Heart right ventricle (tissue), 16 donors: ENCODE results near the gene BTG2. TPM values are rescaled to one million over a fixed set of nuclear protein-coding genes. Genes with fewer than 3 reads are reported as not detected.

Experiments
- ATAC-seq, 8 donors: fragments of 200-7000 bp; cut with Tn5 transposase; one replicate each; pipeline ENCODE4 v1.9.1; 2020; ENCODE audit warnings: mild to moderate bottlenecking in 8 of 8, moderate library complexity in 8 of 8, moderate number of reproducible peaks in 1 of 8
- DNase-seq, 2 donors: peaks; one replicate each; pipeline ENCODE4 v3.0.0-alpha.2; 2020
- H3K27ac ChIP-seq, 10 donors: fragments of 200-600 bp; sonication (generic) in 2 of 10; one replicate each; pipeline versions ENCODE4 v1.5.0 to v1.8.0; 2020 to 2022; ENCODE audit warnings: mild to moderate bottlenecking in 3 of 10
- H3K27me3 ChIP-seq, 7 donors: fragments of 200-600 bp; one replicate each; pipeline ENCODE4 v1.8.0; 2021 to 2022; ENCODE audit warnings: mild to moderate bottlenecking in 2 of 7
- H3K36me3 ChIP-seq, 9 donors: fragments of 200-600 bp; sonication (generic) in 1 of 9; one replicate each; pipeline versions ENCODE4 v1.5.0 to v1.8.0; 2020 to 2022; ENCODE audit warnings: mild to moderate bottlenecking in 2 of 9
- H3K4me1 ChIP-seq, 9 donors: fragments of 200-600 bp; sonication (generic) in 1 of 9; one replicate each; pipeline versions ENCODE4 v1.5.0 to v1.8.0; 2020 to 2022; ENCODE audit warnings: mild to moderate bottlenecking in 4 of 9
- H3K4me3 ChIP-seq, 10 donors: fragments of 200-600 bp; sonication (generic) in 2 of 10; one replicate each; pipeline versions ENCODE4 v1.5.0 to v1.8.0; 2020 to 2022; ENCODE audit warnings: mild to moderate bottlenecking in 7 of 10, moderate library complexity in 2 of 10
- H3K9me3 ChIP-seq, 11 donors: fragments of 200-600 bp in 10 of 11; sonication (generic) in 2 of 11; one replicate each; pipeline versions ENCODE4 v1.5.0 to v1.8.0; 2013 to 2022; ENCODE audit warnings: mild to moderate bottlenecking in 2 of 11, control low read depth in 1 of 11, moderate library complexity in 1 of 11
- CTCF ChIP-seq, 9 donors: fragments of 200-600 bp; sonication (generic) in 2 of 9; IDR thresholded peaks; one replicate each; pipeline versions ENCODE4 v1.5.0 to v1.8.0; 2021 to 2022; ENCODE audit warnings: antibody characterized with exemption in 9 of 9, mild to moderate bottlenecking in 5 of 9, moderate library complexity in 1 of 9
- WGBS, 2 donors: extraction: QIAGEN DNeasy Blood & Tissue Kit; methylation state at CpG; one replicate each; pipeline ENCODE4 v1.1.7; 2013; ENCODE audit warnings: inconsistent platforms in 1 of 2; 5-methylcytosine and 5-hydroxymethylcytosine counted together
- intact Hi-C, 10 donors: fragments of 100-400 bp; cut with DNase I; formaldehyde crosslinking; loops; one replicate each; pipeline versions ENCODE4 v1.11.1 to v1.14.2; 2022
- polyA plus RNA-seq, 2 donors: library from polyadenylated mRNA; stranded (reverse); fragments of 200-250 nt; gene quantifications; one replicate each; pipeline ENCODE4 v1.2.3, GENCODE V29; 2013
- total RNA-seq, 10 donors: library from RNA; stranded (reverse); fragmentation: NEBNext Ultra II Directional in 3 of 10; extraction: Animal tissue kit (Norgen Biotek cat#: 25700) in 3 of 10; gene quantifications; one replicate each; pipeline versions ENCODE4 v1.2.1 to v1.2.4, GENCODE V29; 2021 to 2023
- donor health status: Arrhythmogenic right ventricular cardiomyopathy.
- donor health status: ischemic (EF 13 %, LVEDD 7.1; RV severe dilation, severe dysfunction).
- donor health status: healthy with polysubstance abuse.
- donor health status: DM: no; HTN: yes; CAD: no.
- donor health status: DM: no; HTN: no; CAD: no.
- donor health status: ischemic (EF 25% LVEDD 6.9; RV normal size, moderate dysfunction).
- donor health status: ischemic (EF 25% LVEDD 5.7; RV mildly dilated, moderate dysfunction).
- donor health status: healthy.
- donor health status: DM: yes; HTN: yes; CAD: no.
- donor health status: Ischemic cardiomyopathy.
- donor health status: ischemic (EF 35%, LVEDD 5.7; RV mildly dilated, moderate dysfunction).
- donor health status: nonischemic (EF 11% LVEDD 7.7; RV severe dilation, severe dysfunction).
- donor health status: DM: yes; HTN: yes; CAD: no.
- donor health status: PGD.
- donor health status: ischemic (EF 29% LVEDD 5.4; RV normal size, mild dysfunction).
- donor health status: nonischemic (EF 23%, LVEDD 6.1; RV moderate dilation, normal function).

The BTG2 gene
- total and polyA plus RNA-seq, 12 donors = 26.4 to 349 (median 54.2) TPM

- Histone ChIP-seq H3K4me3 (no peak overlapping the region), H3K9me3 (no peaks in the 10 kb centered on the region), H3K27ac (no peak overlapping the region), H3K36me3 (peaks cover 0 to 24% (median 0%) of the 10 kb centered on the region in 9 donors), H3K27me3 (peaks cover 0 to 25% (median 0%) of the 10 kb centered on the region in 7 donors), H3K4me1 (peaks cover 0 to 36% (median 10%) of the 10 kb centered on the region in 9 donors)
- intact Hi-C loops = loop anchor here in 9 of 10 donors (1.0 to 10.0 kb wide), 7 partner anchors 99 to 362 kb away; no protein-coding TSS in a partner anchor
- WGBS, 2 donors = 43 to 51% methylated on average over 23 of the region's 23 CpGs
- TF ChIP-seq CTCF (IDR thresholded peaks at IDR 0.05) = peak; percentile 50 to 76 (median 70)
- ATAC-seq (peak; percentile 52 to 73 (median 60)), DNase-seq (peak in 1 of 2 donors; percentile 43)
Observed at GRCh38 chr1:203342192-203342940, 37.0 kb downstream of the BTG2 start.

DNA sequence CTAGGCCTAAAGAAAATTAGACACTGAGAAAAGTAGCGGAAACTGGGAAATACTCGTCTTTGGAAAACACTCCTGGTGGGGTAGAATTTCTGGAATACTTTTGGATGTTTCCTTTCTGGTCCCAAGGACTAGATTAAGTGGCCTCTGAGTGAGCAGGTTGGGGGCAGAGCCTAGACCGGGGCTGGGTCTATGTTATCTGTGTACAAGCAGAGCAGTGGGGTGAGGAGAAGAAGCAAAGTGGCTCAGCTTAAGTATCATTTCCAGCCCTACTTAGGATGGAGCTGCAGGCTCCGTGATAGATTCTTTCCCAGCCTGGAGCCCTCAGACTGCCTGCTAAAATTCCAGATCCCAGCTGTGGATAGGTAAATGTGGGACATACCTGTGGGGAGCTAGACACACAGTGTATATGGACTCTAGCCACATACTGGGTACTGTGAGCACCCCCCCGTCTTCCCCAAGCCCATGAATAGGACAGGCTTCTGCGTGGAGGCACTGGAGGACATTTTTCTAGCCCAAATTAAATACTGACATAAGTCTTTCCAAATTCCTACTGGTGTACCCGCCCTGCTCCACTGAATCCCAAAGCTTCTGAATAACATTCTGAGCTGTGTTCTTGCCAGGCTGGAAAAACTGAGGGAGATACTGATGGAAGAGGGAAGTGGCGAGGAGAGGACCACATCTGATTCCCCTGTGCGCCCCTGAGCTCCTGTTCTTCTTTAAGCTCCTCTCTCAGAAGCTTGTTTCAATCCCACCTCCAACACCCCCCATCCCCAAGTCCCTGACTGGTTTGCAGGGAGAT, 38.8 kb downstream of the BTG2 start:
- Histone ChIP-seq H3K27ac (peak overlapping the region in 4 of 10 donors; percentile 20 to 52 (median 31)), H3K27me3 (peaks cover 0 to 25% (median 0%) of the 10 kb centered on the region in 7 donors), H3K4me3 (no peak overlapping the region), H3K36me3 (peaks cover 0 to 35% (median 0%) of the 10 kb centered on the region in 9 donors), H3K4me1 (peaks cover 0 to 32% (median 9%) of the 10 kb centered on the region in 9 donors), H3K9me3 (no peaks in the 10 kb centered on the region)
- TF ChIP-seq CTCF (IDR thresholded peaks at IDR 0.05) = no peak
- no peak for ATAC-seq
- intact Hi-C loops = loop anchor here in 9 of 10 donors (2.0 to 10.0 kb wide), 6 partner anchors 98 to 361 kb away; no protein-coding TSS in a partner anchor
- DNase-seq = no peak
- whole genome bisulfite sequencing, 2 donors = 85 to 86% methylated on average over 9 of the region's 9 CpGs

DNA sequence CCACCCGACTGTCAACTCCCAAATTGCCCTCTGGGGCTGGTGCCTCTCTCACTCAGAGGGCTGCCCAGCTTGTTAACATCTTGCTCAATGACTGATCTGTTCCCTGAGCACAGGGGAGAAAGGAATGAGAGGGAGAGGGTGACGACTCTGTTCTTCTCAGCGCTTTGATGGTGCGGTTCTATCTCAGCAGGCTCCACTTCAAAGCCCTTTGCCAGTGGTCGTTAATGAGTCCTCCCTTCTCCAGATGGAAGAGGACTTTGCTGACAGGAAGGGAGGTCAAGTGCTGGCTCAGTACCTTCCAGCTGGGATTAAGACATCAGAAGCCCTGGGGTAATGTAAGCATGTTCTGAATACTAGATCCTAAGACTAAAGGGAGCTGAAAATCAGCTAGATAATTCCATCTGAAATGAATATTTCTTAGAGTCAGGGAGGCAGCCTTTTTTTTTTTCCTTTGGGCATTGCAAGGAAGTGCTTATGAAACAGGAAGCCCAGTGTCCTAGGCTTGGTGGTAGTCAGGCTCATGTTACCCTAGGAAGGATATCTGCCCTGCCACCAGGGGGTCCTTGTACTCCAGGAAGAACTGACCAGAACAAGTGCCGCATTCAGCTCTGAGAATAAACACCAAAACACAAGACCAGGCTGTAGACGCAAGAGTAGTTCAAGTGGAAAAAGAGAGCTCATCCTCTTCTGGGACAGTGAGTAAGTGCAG, 40.9 kb downstream of the BTG2 start:
- DNase-seq (no peak), ATAC-seq (no peak)
- 62 to 69% methylated on average over 7 of the region's 7 CpGs for WGBS, 2 donors
- peaks cover 0 to 27% (median 0%) of the 10 kb centered on the region in 9 donors for H3K36me3 ChIP-seq
- H3K4me3 ChIP-seq = no peak overlapping the region
- H3K27me3 ChIP-seq = peaks cover 0 to 14% (median 0%) of the 10 kb centered on the region in 7 donors
- peak overlapping the region in 3 of 10 donors; percentile 12 to 39 (median 39) for H3K27ac ChIP-seq
- TF ChIP-seq CTCF (IDR thresholded peaks at IDR 0.05) = peak in 2 of 9 donors; percentile 5 to 12
- peaks cover 0 to 38% (median 16%) of the 10 kb centered on the region in 9 donors for H3K4me1 ChIP-seq
- H3K9me3 ChIP-seq = no peaks in the 10 kb centered on the region
- intact Hi-C loops = loop anchor here in 6 of 10 donors (5.0 to 10.0 kb wide), 3 partner anchors 311 to 359 kb away; no protein-coding TSS in a partner anchor
